ENCODE measurements around the gene RAC3. TPM values are rescaled to one million over a fixed set of nuclear protein-coding genes. Genes with fewer than 3 reads are reported as not detected.
A peak's percentile ranks its signal among the peaks of the same experiment; 100 is the strongest.

Gene RAC3
- total RNA-seq, 1 donor from 2014 or later, result 9.0 TPM

DNA sequence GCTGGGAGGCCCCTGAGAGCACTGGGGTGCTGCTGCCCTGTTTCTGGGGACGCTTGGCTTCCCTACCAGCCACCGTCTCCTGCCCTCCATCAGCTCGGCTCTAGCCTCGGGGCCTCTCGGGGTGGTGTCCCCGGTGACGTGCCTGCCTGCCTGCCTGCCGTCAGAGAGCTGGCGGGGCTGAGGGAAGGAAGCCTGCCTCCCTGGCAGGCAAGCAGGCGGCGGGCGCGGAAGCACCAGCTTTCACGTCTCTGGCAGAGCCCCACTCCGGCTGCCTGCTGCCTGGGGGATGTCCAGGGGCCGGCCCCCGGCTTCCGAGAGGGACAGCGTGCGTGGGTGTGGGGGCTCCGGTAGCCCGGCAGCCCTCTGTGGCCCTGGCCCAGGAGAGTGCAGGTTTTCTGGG is 18.1 kb upstream of the RAC3 start:
- peak; percentile 39 for DNase-seq

- no peak for DNase-seq
These were observed 17.6 kb upstream of the RAC3 start for GRCh38 chr17:82013772-82014321.

GRCh38 chr17:82014432-82014831 is 17.0 kb upstream of the RAC3 start:
- no peak for DNase-seq

- no peak for DNase-seq
These were observed 16.5 kb upstream of the RAC3 start for GRCh38 chr17:82014971-82015310.

- DNase-seq, result no peak
These were observed 16.0 kb upstream of the RAC3 start for GRCh38 chr17:82015311-82015971.

DNA sequence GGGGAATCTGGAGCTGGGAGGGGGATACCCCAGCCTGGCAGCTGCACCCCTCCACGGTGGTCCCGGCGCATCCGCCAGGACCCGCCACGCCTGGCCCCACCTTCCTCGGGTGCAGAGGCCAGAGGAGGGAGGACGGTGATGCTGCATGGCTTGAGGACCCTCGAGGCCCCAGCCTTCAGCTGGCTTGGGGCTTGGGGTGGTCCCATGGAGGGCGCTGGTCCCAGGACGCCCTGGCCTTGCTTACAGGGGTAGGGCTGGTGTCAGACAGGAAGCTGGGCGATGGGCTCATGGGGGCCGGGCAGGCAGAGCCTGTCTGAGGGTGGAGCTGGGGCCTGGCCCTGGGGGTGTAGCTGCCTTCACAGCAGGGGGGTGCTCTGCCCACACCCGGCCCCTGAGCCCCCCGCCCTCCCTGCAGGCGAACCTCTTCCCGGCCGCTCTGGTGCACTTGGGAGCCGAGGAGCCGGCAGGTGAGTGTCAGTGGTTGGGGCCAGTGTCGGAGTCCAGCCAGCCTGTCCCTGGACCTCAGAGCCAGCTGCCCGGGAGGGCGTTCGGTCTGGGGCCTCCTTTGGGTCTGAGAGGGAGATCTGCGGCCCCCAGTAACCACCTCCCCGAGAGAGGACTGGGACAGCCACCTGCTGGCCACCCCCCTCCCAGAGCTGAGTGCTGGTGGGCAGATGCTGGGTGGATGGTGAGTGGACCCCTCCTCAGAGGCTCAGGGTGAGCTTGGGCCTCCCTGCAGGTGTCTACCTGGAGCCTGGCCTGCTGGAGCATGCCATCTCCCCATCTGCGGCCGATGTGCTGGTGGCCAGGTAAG is 15.2 kb upstream of the RAC3 start:
- no peak for DNase-seq

DNA sequence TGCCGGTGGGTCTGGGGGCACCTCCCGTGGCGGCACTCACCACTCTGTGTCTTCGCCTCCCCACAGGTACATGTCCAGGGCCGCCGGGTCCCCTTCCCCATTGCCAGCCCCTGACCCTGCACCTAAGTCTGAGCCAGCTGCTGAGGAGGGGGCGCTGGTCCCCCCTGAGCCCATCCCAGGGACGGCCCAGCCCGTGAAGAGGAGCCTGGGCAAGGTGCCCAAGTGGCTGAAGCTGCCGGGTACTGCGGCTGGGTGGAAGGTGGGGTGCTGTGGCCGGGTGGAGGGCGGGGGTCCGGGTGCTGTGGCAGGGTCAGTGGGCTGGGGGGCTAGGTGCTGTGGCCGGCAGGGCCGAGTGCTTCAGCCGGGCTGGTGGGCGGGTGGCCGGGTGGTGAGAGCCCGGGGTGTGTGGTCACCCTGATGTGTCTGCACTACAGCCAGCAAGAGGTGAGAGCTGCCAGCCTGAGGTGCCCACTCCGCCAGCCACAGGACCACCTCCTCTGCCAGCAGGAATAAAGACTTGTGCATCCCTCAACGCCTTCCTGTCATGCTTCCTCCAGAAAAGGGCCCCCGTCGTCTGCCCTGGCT is 14.5 kb upstream of the RAC3 start:
- no peak for DNase-seq

GRCh38 chr17:82017612-82018151 is 13.8 kb upstream of the RAC3 start:
- DNase-seq, result no peak

DNA sequence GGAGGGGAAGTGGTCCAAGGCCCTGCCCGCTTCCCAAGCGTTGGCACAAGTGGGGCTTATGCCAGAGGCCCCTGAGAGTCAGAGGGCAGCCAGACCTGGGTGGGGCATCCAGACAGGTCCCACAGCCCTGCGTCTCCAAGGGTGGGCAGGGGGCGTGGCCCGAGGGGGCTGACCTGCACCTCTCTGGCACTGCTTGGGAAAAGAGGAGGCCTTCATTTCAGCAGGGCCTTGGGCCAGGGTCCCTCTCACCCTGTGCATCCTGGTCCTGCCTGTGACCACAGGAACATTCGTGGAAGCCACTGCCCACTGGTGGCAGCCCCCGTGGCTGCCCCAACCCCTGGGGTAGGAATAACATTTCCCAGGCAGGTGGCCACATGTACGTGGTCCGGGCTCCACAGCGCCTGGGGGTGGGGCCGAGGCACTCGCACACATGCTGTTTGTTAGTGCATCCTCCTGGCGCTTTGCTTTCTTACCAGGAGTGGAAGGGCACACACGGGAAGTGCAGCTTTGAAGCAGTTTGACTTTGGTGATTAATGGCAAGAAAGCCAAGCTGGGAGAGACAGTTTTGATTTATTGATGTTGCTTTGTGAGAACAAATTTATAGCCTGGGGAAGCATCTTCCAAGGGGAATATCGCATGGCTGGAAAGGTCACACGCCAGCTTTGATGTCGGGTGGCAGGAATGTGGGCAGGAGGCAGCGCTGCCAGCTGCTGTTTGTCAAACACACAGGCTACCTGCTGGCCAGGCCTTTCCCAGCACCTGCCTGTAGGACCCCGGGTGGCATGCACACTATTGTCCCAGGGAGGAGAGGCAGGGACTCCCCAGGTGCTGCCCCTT is 13.1 kb upstream of the RAC3 start:
- DNase-seq, result no peak

GRCh38 chr17:82018989-82019689 is 12.3 kb upstream of the RAC3 start:
- DNase-seq, result no peak

DNA sequence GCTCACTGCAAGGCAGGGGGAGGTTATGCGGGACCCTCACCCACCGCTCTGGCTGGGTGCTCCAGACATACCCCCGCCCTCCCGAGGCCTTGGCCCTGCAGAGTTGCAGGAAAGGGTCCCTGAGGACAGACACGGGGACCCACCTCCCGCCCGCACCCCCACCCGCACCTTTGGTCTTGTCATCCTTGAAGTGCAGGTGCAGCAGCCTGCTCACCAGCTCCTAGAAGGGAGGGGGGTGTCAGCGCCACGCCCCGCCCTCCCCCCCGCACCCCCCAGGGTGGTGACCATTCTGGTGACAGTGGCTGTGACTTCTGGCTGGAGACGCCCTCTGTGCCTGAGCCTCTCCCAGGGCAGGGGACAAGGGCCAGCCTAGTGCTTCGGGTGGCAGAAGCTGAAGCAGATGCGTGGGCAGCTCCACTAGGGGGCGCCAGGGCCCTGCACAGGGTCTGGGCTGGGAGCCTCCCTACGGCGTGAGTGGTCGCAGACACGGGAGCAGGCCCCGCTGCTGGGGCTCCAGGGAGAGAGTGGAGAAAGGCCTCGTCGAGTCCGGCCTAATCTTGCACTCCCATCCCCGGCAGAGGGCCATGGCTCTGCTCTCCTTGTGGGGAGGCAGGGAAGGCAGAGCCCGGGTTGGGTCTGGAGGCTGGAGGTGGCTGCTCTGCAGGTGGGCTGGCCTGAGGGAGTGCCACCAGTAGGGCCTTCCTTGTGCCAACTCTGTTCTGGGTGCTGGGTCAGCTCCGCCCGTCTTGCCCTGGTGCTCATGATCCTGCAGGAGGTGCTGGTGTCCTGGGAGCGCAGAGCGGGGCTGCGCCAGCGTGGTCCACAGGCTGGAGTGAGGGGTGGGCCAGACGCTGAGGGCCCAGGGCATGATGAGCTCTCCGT is 11.5 kb upstream of the RAC3 start:
- DNase-seq, result peak; percentile 73

DNA sequence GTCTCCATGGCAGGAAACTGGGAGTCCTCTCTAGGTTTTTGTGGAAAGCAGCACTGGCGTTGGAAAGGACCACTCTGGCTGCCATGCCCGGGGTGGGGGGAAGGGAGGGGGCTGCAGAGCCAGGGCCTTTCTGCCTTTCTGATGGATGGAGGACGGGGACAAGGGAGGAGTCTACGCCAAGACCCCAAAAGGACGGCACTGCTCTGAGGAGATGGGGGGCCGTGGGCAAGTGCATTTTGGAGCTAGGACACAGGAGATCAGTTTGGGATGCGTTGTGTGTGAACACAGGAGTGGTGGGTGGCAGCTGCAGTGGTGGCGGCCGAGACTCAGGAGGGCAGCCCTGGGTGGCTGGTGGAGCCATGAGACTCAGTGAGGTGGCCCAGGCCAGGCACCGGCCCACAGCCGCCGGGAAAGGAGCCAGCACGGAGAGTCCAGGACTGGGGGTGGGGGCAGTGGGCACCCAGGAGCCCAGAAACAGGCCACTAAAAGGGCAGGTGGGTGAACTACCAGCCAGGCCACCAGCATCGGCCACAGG is 10.8 kb upstream of the RAC3 start:
- DNase-seq, result no peak

GRCh38 chr17:82021107-82021899 is 10.2 kb upstream of the RAC3 start:
- peak; percentile 87 for DNase-seq

GRCh38 chr17:82021900-82022309 is 9.6 kb upstream of the RAC3 start:
- no peak for DNase-seq

DNA sequence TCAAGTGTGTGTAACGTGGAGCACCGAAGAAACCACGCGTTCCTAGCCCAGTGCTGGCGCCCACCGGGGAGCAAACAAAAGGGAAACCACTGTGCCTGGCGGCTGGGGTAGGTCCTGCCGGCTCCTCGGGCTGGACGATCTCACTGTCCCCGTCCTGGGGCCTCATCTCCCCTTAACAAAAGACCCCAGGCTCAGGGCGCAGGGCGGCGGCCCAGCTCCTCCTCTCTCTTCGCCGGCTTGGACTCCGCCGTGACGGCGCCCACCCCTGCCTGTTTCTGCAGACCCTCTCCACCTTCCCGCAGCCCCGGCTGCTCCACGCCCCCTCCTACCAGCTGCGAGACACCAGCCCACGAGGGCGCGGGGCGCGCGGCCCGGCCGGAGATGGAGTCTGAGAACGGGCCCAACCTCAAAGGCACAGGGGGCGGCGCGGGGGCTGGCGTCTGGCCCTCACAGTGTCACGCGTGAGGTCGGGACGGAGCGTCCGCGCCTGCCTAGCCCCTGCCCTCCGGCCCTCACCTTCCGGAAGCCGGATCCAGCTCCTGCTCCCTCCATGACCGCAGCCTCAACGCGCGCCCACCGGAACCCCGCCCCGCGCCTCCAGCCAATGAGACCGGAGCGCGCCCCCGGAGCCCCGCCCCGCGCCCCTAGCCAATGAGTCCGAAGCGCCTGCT is 9.0 kb upstream of the RAC3 start, which contains the start of gene CENPX:
Gene CENPX (minus strand): TSS at position 569 of the 671 bp plus-strand sequence. CDS start 17 bp downstream, at position 552.
- no peak for DNase-seq

DNA sequence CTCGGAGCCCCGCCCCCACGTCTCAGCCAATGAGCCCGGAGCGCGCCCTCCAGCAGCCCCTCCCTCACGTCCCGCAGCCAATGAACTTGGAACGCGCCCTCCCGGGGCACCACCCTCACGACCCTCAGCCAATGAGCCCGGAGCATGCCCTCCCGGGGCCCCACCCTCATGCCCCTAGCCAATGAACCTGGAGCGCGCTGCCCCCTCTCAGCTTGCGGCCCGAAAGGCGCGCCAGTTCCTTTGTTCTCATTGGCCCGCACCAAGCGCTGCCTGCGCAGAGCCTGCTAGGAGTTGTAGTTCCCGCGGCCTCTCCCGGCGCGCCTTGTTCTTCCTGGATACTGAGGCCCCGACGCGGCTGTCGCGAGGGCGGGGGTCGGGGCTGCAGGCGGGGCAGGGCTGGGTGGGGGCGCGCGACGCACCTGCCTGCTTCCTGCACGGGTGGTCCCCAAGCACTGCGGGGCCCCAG is 8.5 kb upstream of the RAC3 start, which contains the start of gene LRRC45:
Gene LRRC45 (plus strand): TSS at position 325 of the 466 bp plus-strand sequence. CDS start 339 bp downstream, outside the sequence.
- peak; percentile 100 for DNase-seq

DNA sequence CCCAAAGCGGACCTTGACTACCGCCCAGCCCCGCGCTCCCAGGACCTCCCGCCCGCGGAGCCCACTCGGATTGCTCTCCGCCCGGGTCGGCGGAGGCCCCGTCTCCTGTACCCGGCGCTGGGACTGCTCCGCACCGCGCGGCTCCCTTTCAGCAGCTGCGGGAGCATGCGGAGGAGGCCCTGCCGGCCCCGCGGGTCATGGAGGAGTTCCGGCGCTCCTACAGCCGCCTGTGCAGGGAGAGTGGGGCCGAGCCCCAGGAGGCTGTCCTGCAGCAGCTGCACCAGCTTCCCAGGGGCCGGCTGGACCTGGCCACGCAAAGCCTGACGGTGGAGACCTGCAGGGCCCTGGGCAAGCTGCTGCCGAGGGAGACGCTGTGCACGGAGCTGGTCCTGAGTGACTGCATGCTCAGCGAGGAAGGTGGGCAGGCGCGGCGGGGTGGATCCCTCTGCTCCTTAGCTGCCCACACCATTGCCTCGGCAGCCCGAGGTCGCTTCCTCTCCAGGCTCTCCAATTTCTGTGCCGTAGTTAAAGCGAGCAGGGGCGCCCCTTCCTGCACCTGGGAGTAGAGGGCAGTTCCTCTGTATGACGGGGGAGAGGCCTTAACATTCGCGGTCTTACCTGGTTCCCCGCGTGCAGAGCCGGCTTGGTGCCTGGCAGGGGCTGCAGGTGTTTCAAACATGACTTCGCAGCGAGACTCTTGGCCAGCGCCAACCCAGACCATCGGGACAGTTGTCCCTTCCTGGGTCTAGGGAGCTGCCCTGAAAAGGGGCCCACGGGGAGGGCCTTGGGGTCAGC is 7.8 kb upstream of the RAC3 start:
- peak; percentile 33 for DNase-seq

- DNase-seq, result no peak
These were observed 6.6 kb upstream of the RAC3 start for GRCh38 chr17:82024859-82025258.
